ENCODE results near the gene EMD.
"Not testable (repeated sequence)": the region's sequence is repeated elsewhere in the genome, so short reads cannot be mapped to it uniquely, and the experiment has no call there.

The EMD gene

DNA sequence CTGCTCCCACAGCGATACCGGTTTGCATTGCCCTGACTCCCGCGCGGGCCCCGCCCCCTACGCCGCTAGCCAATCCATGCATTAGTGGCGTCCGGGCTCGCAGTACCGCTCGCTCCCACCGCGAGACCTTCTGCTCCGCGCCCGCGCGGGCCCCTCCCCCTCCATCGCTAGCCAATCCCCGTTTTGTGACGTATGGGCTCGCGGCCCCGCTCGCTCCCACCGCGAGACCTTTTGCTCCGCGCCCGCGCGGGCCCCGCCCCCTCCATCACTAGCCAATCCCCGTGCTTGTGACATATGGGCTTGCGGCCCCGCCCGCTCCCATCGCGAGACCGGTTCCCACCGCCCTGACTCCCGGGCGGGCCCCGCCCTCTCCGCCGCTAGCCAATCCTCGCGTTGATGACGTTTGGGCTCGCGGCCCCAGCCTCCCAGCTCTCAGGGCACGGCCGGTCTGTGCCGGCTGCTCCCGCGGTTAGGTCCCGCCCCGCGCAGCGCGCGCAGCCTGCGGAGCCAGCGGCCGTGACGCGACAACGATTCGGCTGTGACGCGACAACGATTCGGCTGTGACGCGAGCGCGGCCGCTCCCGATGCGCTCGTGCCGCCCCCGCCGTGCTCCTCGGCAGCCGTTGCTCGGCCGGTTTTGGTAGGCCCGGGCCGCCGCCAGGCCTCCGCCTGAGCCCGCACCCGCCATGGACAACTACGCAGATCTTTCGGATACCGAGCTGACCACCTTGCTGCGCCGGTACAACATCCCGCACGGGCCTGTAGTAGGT is at the start of gene EMD:
Gene EMD, plus strand, starts transcription at position 497 of the 770 bp plus-strand sequence. Its CDS starts 190 bp downstream, at position 687.
- in situ Hi-C loops (cut with MboI; ENCODE audit: low sequenced_read_pairs) = no loop called here

DNA sequence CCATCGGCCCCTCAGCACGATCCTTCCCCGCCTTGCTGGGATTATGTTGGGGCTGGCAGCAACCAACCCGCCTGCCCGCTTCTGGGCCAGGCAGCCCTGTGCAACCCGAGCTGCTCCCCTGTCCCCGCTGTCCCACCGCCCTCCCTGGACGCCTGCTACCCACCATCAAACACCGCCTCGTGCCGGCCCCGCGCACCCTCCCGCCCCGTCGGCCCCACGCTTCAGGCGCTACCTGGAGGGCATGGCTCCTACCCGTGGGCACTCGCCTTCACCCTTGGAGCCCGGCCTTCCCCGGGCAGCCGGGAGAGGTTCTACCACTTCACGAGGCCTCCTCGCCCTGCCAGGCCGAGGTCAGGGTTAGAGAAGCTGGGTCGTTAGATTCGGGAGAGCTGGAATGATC is 46.5 kb upstream of the EMD start:
- in situ Hi-C loops (cut with MboI; ENCODE audit: low sequenced_read_pairs) = no loop called here

- in situ Hi-C loops (cut with MboI; ENCODE audit: low sequenced_read_pairs) = no loop called here
These were observed 46.0 kb upstream of the EMD start for GRCh38 chrX:154333116-154333515.

- in situ Hi-C loops (cut with MboI; ENCODE audit: low sequenced_read_pairs) = no loop called here
These were observed 45.2 kb upstream of the EMD start for GRCh38 chrX:154333837-154334271.

GRCh38 chrX:154334496-154334895 is 44.6 kb upstream of the EMD start:
- in situ Hi-C loops (cut with MboI; ENCODE audit: low sequenced_read_pairs) = no loop called here

GRCh38 chrX:154341399-154342298 is 37.4 kb upstream of the EMD start:
- in situ Hi-C loops (cut with MboI; ENCODE audit: low sequenced_read_pairs) = not testable (repeated sequence)

DNA sequence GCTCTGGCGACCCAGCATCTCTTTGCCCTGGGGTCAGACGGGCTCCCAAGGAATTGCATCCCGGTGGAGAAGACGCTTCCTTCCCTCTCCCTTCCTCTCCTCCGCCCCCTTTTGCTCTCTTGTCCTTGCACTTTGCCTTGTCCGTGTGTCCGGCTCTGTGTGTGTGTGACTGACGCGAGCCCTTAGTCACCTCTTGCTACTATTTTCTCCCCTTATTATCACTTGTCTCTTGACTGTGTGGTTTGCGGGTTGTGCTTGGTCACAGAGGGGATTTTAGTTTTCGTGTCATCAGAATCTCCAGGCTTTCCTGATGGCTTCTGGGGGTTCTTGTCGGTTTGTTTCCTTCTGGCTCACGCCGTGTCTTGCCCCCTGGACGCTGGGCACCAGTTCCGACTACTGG is 36.0 kb upstream of the EMD start:
- in situ Hi-C loops (cut with MboI; ENCODE audit: low sequenced_read_pairs) = not testable (repeated sequence)

DNA sequence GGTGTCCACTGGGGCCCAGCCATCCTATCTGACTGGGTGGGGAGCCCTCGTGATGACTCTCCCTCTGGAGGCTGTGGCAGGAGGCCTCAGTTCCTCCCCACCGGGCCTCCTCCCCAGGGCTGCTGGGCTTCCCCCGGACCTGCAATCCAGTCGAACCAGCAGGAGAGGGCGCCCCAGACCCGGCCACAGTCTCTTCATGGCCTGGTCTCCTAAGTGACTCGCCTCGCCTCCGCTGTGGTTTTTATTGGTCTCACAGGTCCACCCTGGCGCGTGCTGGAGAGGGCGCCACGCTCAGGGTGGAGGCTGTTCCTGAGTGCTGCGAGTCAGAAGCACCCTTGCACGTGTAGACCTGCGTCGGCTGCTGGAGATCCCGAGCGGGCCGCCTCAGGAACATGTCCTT is 35.5 kb upstream of the EMD start:
- in situ Hi-C loops (cut with MboI; ENCODE audit: low sequenced_read_pairs) = not testable (repeated sequence)

GRCh38 chrX:154348114-154348531 is 31.0 kb upstream of the EMD start:
- in situ Hi-C loops (cut with MboI; ENCODE audit: low sequenced_read_pairs) = no loop called here

DNA sequence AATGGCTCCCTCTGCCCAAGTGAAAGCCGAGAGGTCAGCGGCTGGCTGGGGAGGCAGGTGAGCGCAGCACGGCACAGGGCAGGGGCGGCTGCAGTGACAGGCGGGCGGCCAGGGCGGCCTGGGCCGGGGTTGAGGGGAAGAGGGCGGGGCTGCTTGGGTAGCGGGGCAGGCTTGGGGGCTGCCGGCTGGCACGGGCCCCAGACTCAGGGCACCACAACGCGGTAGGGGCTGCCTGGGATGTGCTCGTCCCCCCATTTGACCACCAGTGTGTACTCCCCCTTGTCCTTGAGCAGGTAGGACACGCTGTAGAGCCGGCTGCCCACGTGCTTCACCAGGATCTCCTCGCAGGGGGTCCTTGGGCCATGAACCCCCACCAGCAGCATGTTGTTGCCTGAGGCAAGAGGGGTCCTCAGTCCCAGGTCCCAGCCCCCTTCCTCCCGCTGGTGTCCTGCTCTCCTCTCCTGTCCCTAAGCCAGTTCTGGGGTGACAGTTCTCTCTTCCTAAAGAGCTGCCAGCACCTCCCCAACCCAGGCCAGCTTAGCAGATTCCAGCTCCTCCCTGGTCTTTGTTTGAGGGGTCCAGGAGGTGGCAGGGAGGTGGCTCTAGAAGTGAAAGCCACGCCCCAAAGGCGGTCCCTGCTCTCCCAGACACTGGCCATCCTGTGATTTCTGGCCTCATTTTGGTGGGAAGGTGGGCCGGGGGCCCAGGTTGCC is 30.3 kb upstream of the EMD start:
- in situ Hi-C loops (cut with MboI; ENCODE audit: low sequenced_read_pairs) = no loop called here

DNA sequence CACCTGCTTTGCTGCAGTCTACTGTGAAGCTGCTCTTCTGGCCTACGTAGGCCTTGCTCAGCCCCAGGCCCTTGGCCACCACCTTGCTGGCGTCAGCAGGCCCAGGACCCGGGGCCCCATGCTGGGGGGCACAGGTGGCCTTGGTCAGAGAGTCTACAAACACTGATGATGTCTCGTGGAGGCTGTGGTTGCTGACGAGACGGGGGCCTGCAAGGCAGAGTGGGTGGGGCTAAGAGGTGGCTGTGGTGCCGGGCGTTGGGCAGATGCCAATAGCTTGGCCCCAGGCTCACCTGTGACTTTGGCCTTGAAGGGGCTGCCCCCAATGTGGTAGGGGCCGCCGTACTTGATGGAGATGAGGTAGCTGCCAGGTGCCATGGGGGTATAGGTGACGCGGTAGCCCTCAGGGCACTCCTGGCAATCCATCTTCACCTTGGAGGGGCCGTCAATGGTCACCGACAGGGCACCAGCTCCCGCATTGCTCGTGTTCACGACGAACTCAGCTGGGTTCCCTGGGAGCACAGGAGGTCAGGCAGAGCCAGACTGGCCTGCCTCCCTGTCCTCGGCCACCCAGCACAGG is 29.6 kb upstream of the EMD start:
- in situ Hi-C loops (cut with MboI; ENCODE audit: low sequenced_read_pairs) = no loop called here

- in situ Hi-C loops (cut with MboI; ENCODE audit: low sequenced_read_pairs) = no loop called here
These were observed 29.1 kb upstream of the EMD start for GRCh38 chrX:154349979-154350378.

- in situ Hi-C loops (cut with MboI; ENCODE audit: low sequenced_read_pairs) = no loop called here
These were observed 28.5 kb upstream of the EMD start for GRCh38 chrX:154350429-154351182.

DNA sequence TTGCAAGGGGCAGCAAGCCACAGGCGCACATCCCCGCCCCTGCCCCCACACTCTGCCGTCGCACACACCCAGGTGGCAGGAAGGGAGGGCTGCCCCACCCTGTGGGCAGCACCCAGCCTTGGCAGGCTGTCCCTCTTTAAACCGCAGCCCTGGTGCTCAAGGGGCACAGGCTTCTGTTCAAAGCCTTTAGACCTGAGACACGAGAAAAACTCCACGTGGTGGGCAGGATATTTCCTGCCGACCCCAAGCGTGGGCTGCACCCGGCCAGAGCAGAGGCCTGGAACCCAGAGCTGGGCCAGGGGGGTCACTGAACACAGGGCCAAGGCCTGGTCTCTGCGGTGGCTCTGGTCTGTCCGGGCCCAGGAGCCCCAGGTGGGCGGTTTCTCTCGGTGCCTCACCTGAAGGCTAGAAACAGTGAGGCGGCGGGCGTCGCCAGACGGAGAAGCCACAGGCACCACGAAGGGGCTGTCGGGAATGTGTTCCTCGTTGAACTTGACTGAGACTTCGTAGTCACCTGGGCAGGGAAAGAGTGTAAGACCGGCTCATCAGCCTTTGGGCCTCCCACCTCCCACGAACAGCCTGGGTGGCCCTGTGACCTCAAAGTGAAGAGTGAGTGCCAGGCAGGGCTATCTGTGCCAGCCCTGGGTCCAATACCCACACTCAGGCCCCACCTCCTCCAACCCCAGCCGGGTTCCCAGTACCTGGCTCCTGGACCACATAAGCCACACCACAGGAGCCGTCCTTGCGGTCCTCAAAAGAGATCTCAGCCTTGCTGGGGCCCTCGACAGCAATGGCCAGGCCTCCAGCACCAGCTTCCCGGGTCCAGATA is 27.7 kb upstream of the EMD start:
- in situ Hi-C loops (cut with MboI; ENCODE audit: low sequenced_read_pairs) = no loop called here

DNA sequence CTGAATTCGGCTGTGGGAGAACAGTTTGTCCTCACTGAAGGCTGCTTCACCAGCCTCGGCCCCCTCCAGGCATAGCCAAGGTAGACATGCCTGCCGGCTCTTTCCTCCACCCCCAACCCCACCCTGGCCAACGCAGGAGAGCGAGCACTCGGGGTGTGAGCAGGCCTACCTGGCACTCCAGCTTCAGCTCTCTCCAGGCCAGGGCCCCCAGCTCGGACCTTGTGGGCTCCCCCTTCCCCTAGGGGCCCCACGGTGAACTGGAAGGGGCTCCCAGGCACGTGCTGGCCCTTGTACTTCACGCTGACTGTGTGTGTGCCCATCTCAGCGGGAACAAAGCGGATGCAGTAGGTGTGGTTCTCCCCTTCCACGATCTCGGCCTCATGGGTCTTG is 27.1 kb upstream of the EMD start:
- in situ Hi-C loops (cut with MboI; ENCODE audit: low sequenced_read_pairs) = no loop called here

- in situ Hi-C loops (cut with MboI; ENCODE audit: low sequenced_read_pairs) = no loop called here
These were observed 26.6 kb upstream of the EMD start for GRCh38 chrX:154352466-154352865.

DNA sequence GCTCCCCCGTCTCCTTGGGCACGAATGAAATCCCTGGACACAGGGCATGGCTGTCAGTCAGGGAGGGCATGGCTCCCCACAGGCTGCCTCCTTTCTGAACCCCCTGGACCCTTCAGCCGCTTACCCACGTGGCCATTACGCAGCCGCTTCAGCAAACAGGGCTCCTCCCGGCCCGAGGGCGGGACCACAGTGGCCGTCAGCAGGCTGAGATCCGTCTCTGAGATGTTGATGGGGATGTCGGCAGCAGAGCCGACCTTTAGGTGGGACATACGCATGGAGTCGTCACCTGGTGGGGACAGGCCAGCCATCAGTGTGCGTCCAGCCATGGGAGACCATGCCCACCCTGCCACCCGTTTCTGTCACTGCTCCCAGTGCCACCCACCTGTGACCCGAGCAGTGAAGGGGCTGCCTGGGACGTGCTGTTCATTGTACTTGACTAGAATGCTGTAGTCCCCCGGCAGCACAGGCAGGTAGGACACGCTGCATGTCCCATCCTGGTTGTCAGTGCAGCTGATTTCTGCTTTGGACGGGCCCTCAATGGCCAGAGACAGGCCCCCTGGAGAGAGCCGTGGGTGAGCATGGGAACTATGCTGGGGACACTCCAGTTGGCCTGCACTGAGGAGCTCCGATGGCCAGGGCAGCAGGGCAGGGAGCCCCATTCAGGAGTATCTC is 25.8 kb upstream of the EMD start:
- in situ Hi-C loops (cut with MboI; ENCODE audit: low sequenced_read_pairs) = no loop called here

- in situ Hi-C loops (cut with MboI; ENCODE audit: low sequenced_read_pairs) = no loop called here
These were observed 25.1 kb upstream of the EMD start for GRCh38 chrX:154354013-154354412.

DNA sequence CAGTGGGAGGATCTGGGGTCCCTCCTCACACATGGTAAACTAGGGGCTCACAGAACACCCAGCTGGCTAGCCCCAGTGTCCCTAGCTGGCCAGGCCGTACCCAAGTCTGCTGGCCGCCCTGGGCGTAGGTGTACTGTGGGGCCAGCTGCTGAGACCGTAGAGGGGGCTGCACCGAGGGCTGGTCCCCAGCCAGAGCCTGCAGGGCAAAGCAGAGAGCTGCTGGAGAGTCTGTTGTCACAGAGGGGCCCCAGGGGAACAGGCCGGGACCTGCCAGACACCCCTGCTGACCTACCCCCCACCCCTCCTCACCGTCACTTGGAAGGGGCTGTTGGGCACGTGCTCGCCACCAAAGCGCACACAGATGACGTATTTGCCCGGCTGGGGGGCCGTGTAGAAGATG is 24.6 kb upstream of the EMD start:
- in situ Hi-C loops (cut with MboI; ENCODE audit: low sequenced_read_pairs) = no loop called here
